Endodermal cell (in vitro differentiated cells): ENCODE data around the gene SMPX. TPM values are rescaled to one million over a fixed set of nuclear protein-coding genes. Genes with fewer than 3 reads are reported as not detected.
A peak's percentile ranks its signal among the peaks of the same experiment; 100 is the strongest.

Source experiments
- DNase-seq: peaks from one replicate; pipeline ENCODE4 v3.0.0-alpha.2; 2017
- H3K27ac ChIP-seq: 2 replicates; pipeline ENCODE4 v1.5.1; 2013; ENCODE audit warnings: mild to moderate bottlenecking, low read depth, low read length, moderate library complexity
- H3K27me3 ChIP-seq: 2 replicates; pipeline ENCODE4 v1.6.1; 2013; ENCODE audit warnings: mild to moderate bottlenecking, low read length, moderate library complexity; ENCODE audit not compliant: insufficient read depth, control insufficient read depth, poor library complexity, severe bottlenecking
- H3K36me3 ChIP-seq: 2 replicates; pipeline ENCODE4 v1.7.0; 2013; ENCODE audit warnings: mild to moderate bottlenecking, low read length, moderate library complexity; ENCODE audit not compliant: control insufficient read depth, insufficient read depth
- H3K4me1 ChIP-seq: one replicate; pipeline ENCODE4 v1.7.0; 2013; ENCODE audit warnings: low read length; ENCODE audit not compliant: control insufficient read depth, insufficient read depth
- H3K4me3 ChIP-seq: 2 replicates; pipeline ENCODE4 v1.5.1; 2013; ENCODE audit warnings: mild to moderate bottlenecking, low read length, moderate library complexity
- H3K9ac ChIP-seq: 2 replicates; pipeline ENCODE4 v1.6.1; 2013; ENCODE audit warnings: mild to moderate bottlenecking, low read length, moderate library complexity; ENCODE audit not compliant: poor library complexity, severe bottlenecking; ENCODE audit errors: extremely low read depth
- H3K9me3 ChIP-seq: 2 replicates; pipeline ENCODE4 v1.6.1; 2013; ENCODE audit warnings: mild to moderate bottlenecking, low read length, moderate library complexity; ENCODE audit not compliant: control insufficient read depth
- H3K27ac Mint-ChIP-seq: 2 replicates; pipeline ENCODE4 v1.8.0; 2020; ENCODE audit warnings: mixed read lengths
- H3K27me3 Mint-ChIP-seq: 2 replicates; pipeline ENCODE4 v1.8.0; 2021; ENCODE audit warnings: mild to moderate bottlenecking, mixed read lengths; ENCODE audit not compliant: insufficient read depth
- H3K36me3 Mint-ChIP-seq: 2 replicates; pipeline ENCODE4 v1.8.0; 2020; ENCODE audit warnings: low read depth, mixed read lengths
- H3K4me1 Mint-ChIP-seq: 2 replicates; pipeline ENCODE4 v1.8.0; 2020; ENCODE audit warnings: mixed read lengths
- H3K4me3 Mint-ChIP-seq: 2 replicates; pipeline ENCODE4 v1.8.0; 2020; ENCODE audit warnings: mild to moderate bottlenecking, moderate library complexity, mixed read lengths
- H3K9me3 Mint-ChIP-seq: 2 replicates; pipeline ENCODE4 v1.8.0; 2020; ENCODE audit warnings: mild to moderate bottlenecking, mixed read lengths
- CTCF ChIP-seq: fragments of 200-600 bp; sonication (generic); conservative IDR thresholded peaks from 2 replicates; pipeline ENCODE4 v1.5.0; 2021; ENCODE audit warnings: antibody characterized with exemption, mild to moderate bottlenecking
- WGBS, 2 experiments: methylation state at CpG; one replicate each; pipeline versions ENCODE4 v1.1.5 to v1.1.7; 2013; ENCODE audit warnings: missing lambda C conversion rate in 2 of 2, mixed read lengths in 1 of 2; ENCODE audit not compliant: insufficient coverage in 1 of 2, insufficient read length in 1 of 2; 5-methylcytosine and 5-hydroxymethylcytosine counted together
- total RNA-seq, 2 donors: library from RNA; stranded (reverse); fragmentation: NEBNext Ultra II Directional in 1 of 2; extraction: Animal tissue kit (Norgen Biotek cat#: 25700) in 1 of 2; gene quantifications; 2 replicates in 1 of 2; 3 replicates in 1 of 2; pipeline ENCODE4 v1.2.1, GENCODE V29; 2021

Gene SMPX
- total RNA-seq, 2 donors from 2014 or later: 0.31 TPM; not detected in 1

GRCh38 chrX:21708116-21708515, 49.8 kb downstream of the SMPX start:
- H3K9me3 Mint-ChIP-seq: peaks cover under 1% of the 10 kb centered on the region
- no peak overlapping the region for H3K9ac ChIP-seq
- H3K9me3 ChIP-seq: no peaks in the 10 kb centered on the region
- peaks cover 5% of the 10 kb centered on the region for H3K4me1 Mint-ChIP-seq
- no peaks in the 10 kb centered on the region for H3K36me3 ChIP-seq
- no peaks in the 10 kb centered on the region for H3K4me1 ChIP-seq
- no peak overlapping the region for H3K27ac ChIP-seq
- H3K27me3 Mint-ChIP-seq: no peaks in the 10 kb centered on the region
- no peak overlapping the region for H3K27ac Mint-ChIP-seq
- no peak for DNase-seq
- H3K27me3 ChIP-seq: no peaks in the 10 kb centered on the region
- H3K4me3 Mint-ChIP-seq: no peak overlapping the region
- H3K36me3 Mint-ChIP-seq: no peaks in the 10 kb centered on the region
- peak; percentile 76 for TF ChIP-seq CTCF
- no peak overlapping the region for H3K4me3 ChIP-seq

GRCh38 chrX:21705225-21705624, 52.7 kb downstream of the SMPX start:
- WGBS, 2 experiments: 63 to 81% methylated on average over 2 to 3 of the region's 4 CpGs
- no peak for DNase-seq
- Histone ChIP-seq H3K4me1 (no peaks in the 10 kb centered on the region), H3K9me3 (no peaks in the 10 kb centered on the region), H3K27me3 (no peaks in the 10 kb centered on the region), H3K27ac (no peak overlapping the region), H3K4me3 (no peak overlapping the region), H3K9ac (no peak overlapping the region), H3K36me3 (no peaks in the 10 kb centered on the region)
- Mint-ChIP-seq H3K36me3 (no peaks in the 10 kb centered on the region), H3K27ac (no peak overlapping the region), H3K4me1 (peaks cover 5% of the 10 kb centered on the region), H3K27me3 (no peaks in the 10 kb centered on the region), H3K9me3 (no peaks in the 10 kb centered on the region), H3K4me3 (no peak overlapping the region)
- no peak for TF ChIP-seq CTCF

- Histone ChIP-seq H3K27me3 (no peaks in the 10 kb centered on the region), H3K9ac (no peak overlapping the region), H3K4me3 (no peak overlapping the region), H3K4me1 (no peaks in the 10 kb centered on the region), H3K27ac (no peak overlapping the region), H3K9me3 (no peaks in the 10 kb centered on the region), H3K36me3 (no peaks in the 10 kb centered on the region)
- no peak for DNase-seq
- H3K9me3 Mint-ChIP-seq: no peaks in the 10 kb centered on the region
- no peak for TF ChIP-seq CTCF
- WGBS, 2 experiments: 96% methylated on average over 3 of the region's 4 CpGs; no CpG with 5 or more reads in 1 of the 2 experiments
- no peaks in the 10 kb centered on the region for H3K27me3 Mint-ChIP-seq
- H3K36me3 Mint-ChIP-seq: no peaks in the 10 kb centered on the region
- no peak overlapping the region for H3K27ac Mint-ChIP-seq
- H3K4me1 Mint-ChIP-seq: peaks cover 9% of the 10 kb centered on the region
- H3K4me3 Mint-ChIP-seq: no peak overlapping the region
Observed at GRCh38 chrX:21702725-21703124, 55.2 kb downstream of the SMPX start.
